ENCODE results near the gene STX11.

The STX11 gene

DNA sequence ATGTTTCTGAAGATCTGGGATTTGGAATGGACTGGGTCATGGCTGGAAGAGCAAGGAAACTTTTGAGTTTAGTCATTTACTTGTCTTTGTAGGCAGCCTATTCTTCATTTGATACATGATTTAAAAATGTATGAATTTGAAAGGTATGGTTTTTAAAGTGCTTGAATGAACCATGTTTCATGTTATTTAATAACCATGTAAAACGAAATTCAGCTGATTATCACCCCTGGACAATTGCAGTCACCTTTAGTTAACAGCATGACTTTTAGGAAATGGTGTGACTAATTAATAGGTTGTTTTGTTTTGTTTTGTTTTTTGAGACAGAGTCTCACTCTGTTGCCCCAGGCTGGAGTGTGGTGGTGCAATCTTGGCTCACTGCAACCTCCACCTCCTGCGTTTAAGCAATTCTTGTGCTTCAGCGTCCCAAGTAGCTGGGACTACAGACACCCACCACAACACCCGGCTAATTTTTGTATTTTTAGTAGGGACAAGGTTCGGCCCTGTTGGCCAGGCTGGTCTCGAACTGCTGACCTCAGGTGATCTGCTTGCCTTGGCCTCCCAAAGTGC, 2.1 kb downstream of the STX11 start:
- no peaks in the 10 kb centered on the region for H3K9me3 Mint-ChIP-seq
- H3K4me3 Mint-ChIP-seq = peak overlapping the region; percentile 88
- H3K27me3 Mint-ChIP-seq (ENCODE audit: low read depth) = no peaks in the 10 kb centered on the region
- peaks cover 63% of the 10 kb centered on the region for H3K4me1 Mint-ChIP-seq (ENCODE audit: low read depth)
- H3K36me3 Mint-ChIP-seq (ENCODE audit: low read depth) = peaks cover 31% of the 10 kb centered on the region
- peak overlapping the region; percentile 97 for H3K27ac Mint-ChIP-seq

DNA sequence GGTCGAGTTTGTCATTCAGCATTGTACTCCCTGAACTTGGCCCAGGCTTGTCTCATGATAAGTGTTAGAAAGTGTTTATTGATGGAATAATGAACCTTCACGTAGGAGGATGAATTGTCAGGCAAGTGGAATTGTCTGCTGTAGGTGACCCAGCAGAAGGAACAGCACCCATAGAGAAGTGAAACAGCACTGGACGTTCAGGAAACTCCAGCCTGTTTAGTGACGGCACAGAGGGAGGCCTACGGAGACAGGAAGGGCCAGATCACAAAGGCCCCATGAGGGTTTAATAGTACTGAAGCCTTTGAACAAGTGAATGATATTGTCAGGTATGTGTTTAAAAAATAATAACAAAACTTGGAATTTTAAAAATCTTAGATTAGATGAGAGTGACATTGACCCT, 2.9 kb downstream of the STX11 start:
- H3K4me3 Mint-ChIP-seq = peak overlapping the region; percentile 88
- no peaks in the 10 kb centered on the region for H3K27me3 Mint-ChIP-seq (ENCODE audit: low read depth)
- no peaks in the 10 kb centered on the region for H3K9me3 Mint-ChIP-seq
- peaks cover 32% of the 10 kb centered on the region for H3K36me3 Mint-ChIP-seq (ENCODE audit: low read depth)
- peak overlapping the region; percentile 15 for H3K27ac Mint-ChIP-seq
- H3K4me1 Mint-ChIP-seq (ENCODE audit: low read depth) = peaks cover 64% of the 10 kb centered on the region

DNA sequence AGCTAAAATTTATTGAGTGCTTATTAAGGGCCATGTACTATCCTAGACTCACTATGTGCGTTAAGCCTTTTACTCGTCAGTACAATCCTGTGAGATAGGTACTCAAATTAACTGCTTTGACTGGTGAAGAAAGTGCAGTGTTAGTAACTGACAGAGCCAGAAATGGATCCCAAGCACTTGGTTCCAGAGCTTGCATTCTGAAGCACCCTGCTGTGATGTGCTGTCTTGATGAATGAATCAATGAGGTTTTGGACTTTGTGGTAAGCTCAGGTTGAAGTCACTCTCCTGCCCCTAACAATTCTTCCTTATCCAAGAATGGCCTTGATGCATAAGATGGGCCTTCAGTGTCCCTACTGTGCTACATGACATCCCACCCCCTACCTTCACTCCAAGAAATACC, 3.7 kb downstream of the STX11 start:
- no peaks in the 10 kb centered on the region for H3K9me3 Mint-ChIP-seq
- no peak overlapping the region for H3K27ac Mint-ChIP-seq
- no peaks in the 10 kb centered on the region for H3K27me3 Mint-ChIP-seq (ENCODE audit: low read depth)
- H3K4me3 Mint-ChIP-seq = no peak overlapping the region
- H3K4me1 Mint-ChIP-seq (ENCODE audit: low read depth) = peaks cover 65% of the 10 kb centered on the region
- H3K36me3 Mint-ChIP-seq (ENCODE audit: low read depth) = peaks cover 35% of the 10 kb centered on the region

DNA sequence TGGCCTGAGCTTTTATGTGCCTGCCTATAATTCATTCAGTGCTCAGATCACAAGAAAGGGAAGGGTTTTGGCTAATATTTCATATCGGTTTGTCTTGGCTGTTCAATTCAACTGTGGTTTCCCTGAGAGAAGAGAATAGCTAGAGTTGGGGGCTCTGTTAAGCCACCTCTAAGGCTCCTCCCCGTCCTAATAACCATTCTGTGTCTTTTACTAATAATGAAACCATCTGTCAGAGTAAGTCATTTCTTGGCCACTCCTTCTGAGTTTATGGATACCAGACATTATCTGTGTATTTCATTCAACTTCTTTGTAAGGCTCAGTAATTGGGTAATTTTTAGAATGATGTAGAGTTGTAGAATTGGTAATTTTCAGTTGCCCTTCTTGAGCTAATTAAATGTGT, 5.2 kb downstream of the STX11 start:
- no peaks in the 10 kb centered on the region for H3K27me3 Mint-ChIP-seq (ENCODE audit: low read depth)
- H3K27ac Mint-ChIP-seq = peak overlapping the region; percentile 49
- H3K4me1 Mint-ChIP-seq (ENCODE audit: low read depth) = peaks cover 64% of the 10 kb centered on the region
- H3K36me3 Mint-ChIP-seq (ENCODE audit: low read depth) = peaks cover 39% of the 10 kb centered on the region
- H3K4me3 Mint-ChIP-seq = no peak overlapping the region
- no peaks in the 10 kb centered on the region for H3K9me3 Mint-ChIP-seq

DNA sequence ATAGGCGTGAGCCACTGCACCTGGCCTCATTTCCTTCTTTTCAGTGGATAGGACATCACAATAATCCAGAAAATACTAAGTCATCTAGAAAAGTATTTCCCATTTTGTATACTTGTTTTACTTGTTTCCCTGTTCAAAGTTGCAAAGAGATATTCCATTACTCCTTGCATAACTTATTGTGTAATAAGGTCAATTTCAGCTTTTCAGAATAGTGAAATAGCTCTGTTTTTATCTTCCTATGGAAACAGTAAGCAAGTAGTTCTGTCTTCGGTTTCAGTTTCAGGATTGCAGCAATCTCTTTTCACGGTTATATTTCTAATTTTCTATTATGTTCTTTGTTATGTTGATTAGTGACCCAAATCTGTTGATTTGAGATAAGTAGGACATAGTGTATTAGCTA, 6.0 kb downstream of the STX11 start:
- peak overlapping the region; percentile 56 for H3K27ac Mint-ChIP-seq
- no peaks in the 10 kb centered on the region for H3K9me3 Mint-ChIP-seq
- peaks cover 62% of the 10 kb centered on the region for H3K4me1 Mint-ChIP-seq (ENCODE audit: low read depth)
- no peaks in the 10 kb centered on the region for H3K27me3 Mint-ChIP-seq (ENCODE audit: low read depth)
- peak overlapping the region; percentile 33 for H3K4me3 Mint-ChIP-seq
- peaks cover 38% of the 10 kb centered on the region for H3K36me3 Mint-ChIP-seq (ENCODE audit: low read depth)

DNA sequence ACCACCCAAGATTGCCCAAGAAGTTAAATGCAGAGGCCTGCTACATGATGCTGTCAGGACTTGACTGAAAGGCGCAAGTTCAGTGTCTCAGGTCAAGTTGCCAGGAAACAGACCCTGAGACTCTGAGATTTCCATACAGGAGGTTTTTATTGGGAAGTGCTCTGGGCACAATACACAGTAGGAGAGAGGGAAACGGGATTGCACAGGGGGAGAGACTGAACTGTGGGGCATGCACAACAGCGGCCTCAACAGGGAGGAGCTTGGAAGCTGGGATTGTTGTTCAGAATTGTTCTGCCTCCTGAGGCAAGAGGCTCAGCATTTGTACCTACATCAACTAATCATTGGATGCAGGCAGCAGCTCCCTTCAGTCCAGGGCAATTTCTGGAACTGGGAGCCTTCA, 6.7 kb downstream of the STX11 start:
- Mint-ChIP-seq H3K36me3 (ENCODE audit: low read depth) (peaks cover 40% of the 10 kb centered on the region), H3K9me3 (no peaks in the 10 kb centered on the region), H3K4me1 (ENCODE audit: low read depth) (peaks cover 57% of the 10 kb centered on the region), H3K27ac (peak overlapping the region; percentile 56), H3K27me3 (ENCODE audit: low read depth) (no peaks in the 10 kb centered on the region), H3K4me3 (no peak overlapping the region)

DNA sequence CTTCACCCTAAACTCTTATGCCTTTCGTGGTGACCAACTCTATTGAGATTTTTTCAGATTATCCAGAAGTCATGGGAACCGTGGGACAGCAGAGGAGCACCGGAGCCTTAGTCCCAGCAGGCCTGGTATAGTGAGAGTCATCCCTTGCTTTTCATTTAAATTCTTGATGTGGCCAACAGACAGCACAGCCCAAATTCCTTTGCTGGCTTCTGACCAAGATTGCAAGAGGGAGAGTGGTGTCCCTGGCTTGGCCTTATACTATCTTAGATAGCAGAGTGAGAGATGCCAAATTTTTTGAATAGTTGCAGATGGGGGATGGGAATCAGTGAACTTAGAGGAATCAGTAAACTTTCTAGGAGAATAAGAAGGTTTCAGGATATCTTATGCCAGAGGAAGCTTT, 7.8 kb downstream of the STX11 start:
- peaks cover 43% of the 10 kb centered on the region for H3K36me3 Mint-ChIP-seq (ENCODE audit: low read depth)
- no peak overlapping the region for H3K4me3 Mint-ChIP-seq
- H3K9me3 Mint-ChIP-seq = no peaks in the 10 kb centered on the region
- H3K4me1 Mint-ChIP-seq (ENCODE audit: low read depth) = peaks cover 50% of the 10 kb centered on the region
- H3K27ac Mint-ChIP-seq = peak overlapping the region; percentile 43
- no peaks in the 10 kb centered on the region for H3K27me3 Mint-ChIP-seq (ENCODE audit: low read depth)

DNA sequence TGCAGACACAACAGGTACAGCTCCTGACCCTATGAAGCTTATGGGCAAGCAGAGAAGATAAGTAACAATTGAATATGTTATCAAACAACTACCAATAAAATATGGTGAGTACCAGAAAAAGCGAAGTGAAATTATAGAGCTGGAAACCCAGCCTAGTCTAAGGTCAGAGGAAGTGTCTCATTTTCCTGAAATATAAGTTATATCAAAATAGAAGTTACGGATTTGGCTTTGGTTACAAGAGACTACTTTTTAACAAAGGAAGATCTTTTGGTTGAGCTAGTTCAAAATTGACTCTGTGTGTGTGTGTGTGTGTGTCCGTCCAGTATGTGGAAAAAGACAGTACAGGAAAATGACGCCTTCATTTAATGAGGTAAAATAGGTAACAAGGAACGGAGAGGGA, 8.9 kb downstream of the STX11 start:
- Mint-ChIP-seq H3K27ac (no peak overlapping the region), H3K9me3 (no peaks in the 10 kb centered on the region), H3K27me3 (ENCODE audit: low read depth) (no peaks in the 10 kb centered on the region), H3K4me1 (ENCODE audit: low read depth) (peaks cover 44% of the 10 kb centered on the region), H3K4me3 (no peak overlapping the region), H3K36me3 (ENCODE audit: low read depth) (peaks cover 38% of the 10 kb centered on the region)

DNA sequence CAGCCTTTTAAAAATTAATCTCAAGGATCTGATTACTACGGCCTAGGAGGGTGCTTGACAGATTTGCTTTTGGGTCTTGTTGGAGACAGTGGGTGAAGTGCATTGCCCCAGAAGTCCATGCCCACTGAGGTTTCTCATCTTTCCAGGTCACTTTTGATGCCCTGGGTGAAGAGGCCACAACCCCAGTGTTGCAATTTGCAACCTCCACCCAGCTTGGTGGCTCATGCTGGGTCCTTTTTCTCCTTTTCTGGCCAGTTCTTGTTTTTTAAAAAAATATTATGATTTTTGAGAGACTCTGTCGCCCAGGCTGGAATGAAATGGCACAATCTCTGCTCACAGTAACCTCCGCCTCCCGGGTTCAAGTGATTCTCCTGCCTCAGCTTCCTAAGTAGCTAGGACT, 9.4 kb downstream of the STX11 start:
- Mint-ChIP-seq H3K27ac (no peak overlapping the region), H3K36me3 (ENCODE audit: low read depth) (peaks cover 34% of the 10 kb centered on the region)

DNA sequence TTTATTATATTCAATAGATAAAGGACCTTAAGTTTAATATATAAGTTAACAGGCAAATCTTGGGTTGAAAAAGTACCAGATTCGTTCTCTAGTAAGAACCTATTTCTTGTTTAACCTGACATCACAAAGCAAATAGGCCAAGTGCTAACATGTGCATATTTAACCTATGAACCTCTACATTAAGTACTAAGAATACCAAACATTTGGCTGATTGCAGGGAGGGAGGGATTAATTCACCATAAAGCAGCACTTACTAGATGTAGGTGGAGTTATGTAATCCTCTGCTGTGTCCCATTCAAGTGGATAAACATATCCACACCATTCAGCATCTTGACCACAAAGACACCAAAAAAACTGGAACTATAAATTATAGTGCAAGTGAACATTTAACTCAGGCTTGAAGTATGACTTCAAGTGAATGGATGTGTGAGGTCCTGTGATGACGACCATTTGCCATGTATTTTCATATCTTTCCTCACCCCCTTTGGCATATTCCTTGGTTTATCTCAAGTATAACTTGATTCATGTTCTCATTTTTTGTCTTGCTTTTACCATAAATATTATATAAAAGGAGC, 10.2 kb downstream of the STX11 start:
- Mint-ChIP-seq H3K27ac (no peak overlapping the region), H3K36me3 (ENCODE audit: low read depth) (peaks cover 36% of the 10 kb centered on the region), H3K4me3 (no peak overlapping the region), H3K27me3 (ENCODE audit: low read depth) (no peaks in the 10 kb centered on the region), H3K4me1 (ENCODE audit: low read depth) (peaks cover 33% of the 10 kb centered on the region), H3K9me3 (no peaks in the 10 kb centered on the region)

More for the DNA sequence above, 9.4 kb downstream of the STX11 start:
- H3K27me3 Mint-ChIP-seq (ENCODE audit: low read depth) = no peaks in the 10 kb centered on the region
- H3K4me1 Mint-ChIP-seq (ENCODE audit: low read depth) = peaks cover 40% of the 10 kb centered on the region
- no peaks in the 10 kb centered on the region for H3K9me3 Mint-ChIP-seq
- H3K4me3 Mint-ChIP-seq = no peak overlapping the region

DNA sequence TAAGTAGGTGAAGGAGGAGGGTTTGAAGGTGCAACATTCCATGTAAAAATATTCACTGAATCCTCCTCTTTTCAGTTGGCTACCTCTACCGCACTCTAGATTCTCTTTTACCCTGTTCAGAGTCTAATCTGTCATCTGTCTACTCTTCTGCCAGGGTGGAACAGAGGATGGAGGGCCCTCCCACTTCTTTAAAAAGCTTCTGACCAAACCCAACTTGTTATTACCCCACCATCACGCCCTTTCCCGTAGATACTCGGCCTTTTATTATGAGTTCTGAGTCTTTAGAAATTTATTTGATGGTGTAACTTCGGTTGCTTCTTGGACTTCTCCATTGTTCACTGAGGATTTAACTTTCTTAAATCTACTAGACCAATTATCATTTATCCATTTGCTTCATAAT, 11.7 kb downstream of the STX11 start:
- peaks cover 31% of the 10 kb centered on the region for H3K36me3 Mint-ChIP-seq (ENCODE audit: low read depth)
- H3K27ac Mint-ChIP-seq = no peak overlapping the region
- peaks cover 22% of the 10 kb centered on the region for H3K4me1 Mint-ChIP-seq (ENCODE audit: low read depth)
- no peak overlapping the region for H3K4me3 Mint-ChIP-seq
- no peaks in the 10 kb centered on the region for H3K9me3 Mint-ChIP-seq
- no peaks in the 10 kb centered on the region for H3K27me3 Mint-ChIP-seq (ENCODE audit: low read depth)

DNA sequence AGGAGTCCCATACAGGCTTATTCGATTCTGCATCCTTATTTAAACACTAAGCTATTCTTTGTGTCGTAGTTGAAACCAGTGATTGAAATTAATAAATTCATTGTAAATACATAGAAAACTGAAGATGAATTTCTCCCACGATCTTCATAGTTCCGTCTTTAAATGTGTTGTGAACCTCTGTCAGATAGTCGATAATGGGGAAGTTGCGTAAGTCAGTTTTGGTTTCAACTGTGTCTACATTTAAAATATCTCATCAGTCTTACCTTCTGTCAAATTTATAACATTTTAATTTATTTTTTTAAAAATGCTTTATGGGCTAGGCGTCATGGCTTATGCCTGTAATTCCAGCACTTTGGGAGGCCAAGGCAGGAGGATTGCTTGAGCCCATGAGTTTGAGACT, 12.7 kb downstream of the STX11 start:
- Mint-ChIP-seq H3K4me3 (no peak overlapping the region), H3K27ac (no peak overlapping the region), H3K27me3 (ENCODE audit: low read depth) (no peaks in the 10 kb centered on the region), H3K4me1 (ENCODE audit: low read depth) (peaks cover 16% of the 10 kb centered on the region), H3K9me3 (no peaks in the 10 kb centered on the region), H3K36me3 (ENCODE audit: low read depth) (peaks cover 26% of the 10 kb centered on the region)

DNA sequence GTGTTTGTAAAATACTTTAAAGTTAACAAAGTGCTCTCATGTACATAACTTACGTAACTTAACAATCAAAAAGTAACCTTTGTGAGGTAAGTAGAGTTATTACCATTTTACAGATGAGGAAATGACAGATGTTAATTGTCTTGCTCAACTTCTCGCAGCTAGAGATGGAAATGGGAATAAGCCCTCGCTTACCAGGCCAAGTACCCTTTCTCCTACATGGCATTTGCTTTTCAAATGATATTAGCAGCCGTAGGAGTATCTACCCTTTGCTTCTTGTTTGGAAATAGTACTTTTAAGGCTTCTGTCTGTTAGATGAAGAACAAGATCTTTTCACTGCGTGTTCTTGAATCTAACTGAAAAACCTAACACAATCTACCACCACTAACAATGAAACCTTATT, 15.5 kb downstream of the STX11 start:
- H3K9me3 Mint-ChIP-seq = no peaks in the 10 kb centered on the region
- H3K27ac Mint-ChIP-seq = no peak overlapping the region
- H3K36me3 Mint-ChIP-seq (ENCODE audit: low read depth) = peaks cover 38% of the 10 kb centered on the region
- H3K27me3 Mint-ChIP-seq (ENCODE audit: low read depth) = no peaks in the 10 kb centered on the region
- H3K4me3 Mint-ChIP-seq = no peak overlapping the region
- H3K4me1 Mint-ChIP-seq (ENCODE audit: low read depth) = peaks cover 10% of the 10 kb centered on the region

DNA sequence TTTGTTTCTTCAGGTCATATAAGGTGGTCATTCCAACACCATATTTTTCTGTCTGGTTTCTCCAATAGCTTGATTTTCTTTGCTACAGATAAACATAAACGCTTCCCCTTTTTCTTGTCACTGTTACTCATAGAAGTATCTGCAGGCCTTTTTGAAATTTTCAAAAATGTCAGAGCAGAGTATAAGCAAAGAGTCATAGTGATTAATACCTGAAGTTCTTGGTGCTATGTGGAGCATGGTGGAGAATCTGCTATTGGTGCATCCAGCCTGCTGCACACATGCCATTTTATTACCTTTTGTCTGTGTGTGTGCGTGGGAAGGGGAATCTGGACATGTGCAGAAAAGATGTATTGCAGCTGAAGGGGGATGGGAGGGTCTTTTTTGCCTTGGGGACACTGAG, 19.7 kb downstream of the STX11 start:
- Mint-ChIP-seq H3K27ac (no peak overlapping the region), H3K36me3 (ENCODE audit: low read depth) (peaks cover 47% of the 10 kb centered on the region), H3K4me3 (no peak overlapping the region), H3K27me3 (ENCODE audit: low read depth) (no peaks in the 10 kb centered on the region), H3K9me3 (no peaks in the 10 kb centered on the region), H3K4me1 (ENCODE audit: low read depth) (peaks cover 10% of the 10 kb centered on the region)

DNA sequence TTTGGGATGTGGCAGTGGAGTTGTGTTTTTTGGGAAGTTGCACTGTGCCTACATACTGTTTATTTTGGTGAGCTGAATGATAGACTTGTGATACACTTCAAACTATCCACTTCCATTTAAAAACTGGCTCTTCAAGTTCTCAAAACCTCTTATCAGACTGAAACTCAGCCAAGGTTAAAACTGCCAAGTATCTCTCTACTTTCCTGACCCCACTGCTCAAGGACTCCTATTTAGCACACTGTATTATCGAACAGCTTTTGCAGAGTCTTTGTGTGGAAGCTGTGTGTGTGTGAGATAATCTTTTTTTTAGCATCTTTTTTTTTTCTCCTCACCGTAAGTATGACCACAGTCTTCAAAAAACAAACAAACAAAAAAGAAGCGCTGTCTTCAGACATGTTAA, 21.1 kb downstream of the STX11 start:
- H3K36me3 Mint-ChIP-seq (ENCODE audit: low read depth) = peaks cover 52% of the 10 kb centered on the region
- H3K4me3 Mint-ChIP-seq = no peak overlapping the region
- peaks cover 14% of the 10 kb centered on the region for H3K4me1 Mint-ChIP-seq (ENCODE audit: low read depth)
- H3K27me3 Mint-ChIP-seq (ENCODE audit: low read depth) = no peaks in the 10 kb centered on the region
- H3K27ac Mint-ChIP-seq = peak overlapping the region; percentile 6
- no peaks in the 10 kb centered on the region for H3K9me3 Mint-ChIP-seq

DNA sequence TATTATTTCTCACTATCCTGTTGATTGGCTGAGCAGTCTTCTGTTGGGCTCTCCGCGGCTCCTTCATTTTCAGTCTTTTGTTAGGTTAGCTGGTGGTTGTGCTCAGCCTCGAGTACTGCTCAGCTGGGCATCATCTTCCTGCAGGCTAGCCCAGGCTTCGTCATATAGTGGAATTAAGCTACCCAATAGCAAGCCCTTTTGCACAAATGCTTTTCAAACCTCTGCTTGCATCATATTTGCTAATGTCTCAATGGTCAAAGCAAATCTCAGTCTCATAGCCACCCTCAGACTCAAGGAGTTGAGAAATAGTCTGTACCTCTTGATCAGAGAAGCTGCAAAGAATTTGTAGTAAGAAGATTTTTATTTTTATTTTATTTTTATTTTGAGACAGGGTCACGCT, 23.7 kb downstream of the STX11 start:
- Mint-ChIP-seq H3K4me3 (no peak overlapping the region), H3K27me3 (ENCODE audit: low read depth) (no peaks in the 10 kb centered on the region), H3K4me1 (ENCODE audit: low read depth) (peaks cover 23% of the 10 kb centered on the region), H3K27ac (no peak overlapping the region), H3K9me3 (no peaks in the 10 kb centered on the region), H3K36me3 (ENCODE audit: low read depth) (peaks cover 50% of the 10 kb centered on the region)
